AG09319 (cell line): ENCODE measurements around the gene UBAC2.
"Not testable (repeated sequence)": the region's sequence is repeated elsewhere in the genome, so short reads cannot be mapped to it uniquely, and the experiment has no call there.

Experiments
- DNase-seq: peaks from one replicate; pipeline ENCODE4 v3.0.0-alpha.2; 2010; ENCODE audit warnings: low read depth; ENCODE audit errors: extremely low read depth
- CTCF ChIP-seq: IDR thresholded peaks from 2 replicates; pipeline ENCODE4 v1.5.1; 2011; ENCODE audit warnings: low read depth, mild to moderate bottlenecking, inconsistent platforms, low read length, moderate library complexity

The UBAC2 gene

GRCh38 chr13:99228737-99229691 lies 28.4 kb downstream of the UBAC2 start:
- no peak for TF ChIP-seq CTCF
- DNase-seq, result no peak

GRCh38 chr13:99230588-99230987 lies 29.9 kb downstream of the UBAC2 start:
- DNase-seq, result not testable (repeated sequence)

DNA sequence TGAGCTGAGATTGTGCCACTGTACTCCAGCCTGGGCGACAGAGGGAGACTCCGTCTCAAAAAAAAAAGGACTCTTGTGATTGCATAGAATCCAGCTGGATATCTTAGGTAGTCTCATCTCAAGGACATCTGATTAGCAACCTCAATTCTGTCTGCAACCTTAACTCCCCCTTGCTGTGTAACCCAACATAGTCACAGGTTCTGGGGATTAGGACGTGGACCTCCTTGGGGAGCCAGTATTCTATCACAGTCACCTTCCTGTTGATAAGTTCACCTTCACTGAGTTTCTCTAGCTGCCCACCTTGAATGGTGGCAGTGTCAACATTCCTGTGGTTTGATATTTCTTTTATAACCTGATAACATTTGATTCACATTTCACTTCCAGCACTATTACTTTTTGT lies 30.3 kb downstream of the UBAC2 start:
- no peak for TF ChIP-seq CTCF
- no peak for DNase-seq

- TF ChIP-seq CTCF, result no peak
- no peak for DNase-seq
Measured at GRCh38 chr13:99231721-99232120, 31.1 kb downstream of the UBAC2 start.

GRCh38 chr13:99237981-99238662 lies 37.5 kb downstream of the UBAC2 start:
- TF ChIP-seq CTCF, result no peak
- no peak for DNase-seq

- TF ChIP-seq CTCF, result no peak
- no peak for DNase-seq
Measured at GRCh38 chr13:99246100-99246499, 45.4 kb downstream of the UBAC2 start.

- not testable (repeated sequence) for DNase-seq
Measured at GRCh38 chr13:99249178-99249577, 48.5 kb downstream of the UBAC2 start.

- not testable (repeated sequence) for DNase-seq
Measured at GRCh38 chr13:99249606-99250005, 49.0 kb downstream of the UBAC2 start.
